OCI-LY3 (cell line): ENCODE results near the gene OCRL.

ENCODE experiments used
- H2AFZ ChIP-seq: fragments of 200-600, 300-600 bp; shearing (Covaris generic); 2 replicates; pipeline ENCODE4 v1.6.0; 2014; ENCODE audit warnings: antibody characterized with exemption, low read depth, low read length
- H3K27ac ChIP-seq: fragments of 200-600, 300-600 bp; sonication (generic); 2 replicates; pipeline ENCODE4 v1.5.1; 2014; ENCODE audit warnings: mild to moderate bottlenecking, low read length, moderate library complexity, mixed read lengths
- H3K27me3 ChIP-seq: fragments of 200-600, 300-600 bp; sonication (generic); 2 replicates; pipeline ENCODE4 v1.6.1; 2014; ENCODE audit warnings: low read depth, low read length, mixed read lengths
- H3K36me3 ChIP-seq: fragments of 200-600, 300-600 bp; sonication (generic); replicated peaks from 2 replicates; pipeline ENCODE3; 2014; ENCODE audit warnings: low read depth, low read length, mixed read lengths
- H3K4me1 ChIP-seq: fragments of 300-600, 200-600 bp; sonication (generic); 2 replicates; pipeline ENCODE4 v1.6.1; 2014; ENCODE audit warnings: low read length, mixed read lengths
- H3K4me2 ChIP-seq: fragments of 200-600, 300-600 bp; sonication (generic); 2 replicates; pipeline ENCODE4 v1.6.1; 2014; ENCODE audit warnings: low read length, mixed read lengths
- H3K4me3 ChIP-seq: fragments of 300-600, 200-600 bp; sonication (generic); 2 replicates; pipeline ENCODE4 v1.5.1; 2014; ENCODE audit warnings: antibody characterized with exemption, mild to moderate bottlenecking, low read length, moderate library complexity
- H3K79me2 ChIP-seq: fragments of 300-600, 200-600 bp; shearing (Covaris generic); 2 replicates; pipeline ENCODE4 v1.6.1; 2014; ENCODE audit warnings: mild to moderate bottlenecking, low read length, mixed read lengths
- H3K9ac ChIP-seq: fragments of 300-600, 200-600 bp; shearing (Covaris generic); 2 replicates; pipeline ENCODE4 v1.6.0; 2014; ENCODE audit warnings: mild to moderate bottlenecking, low read length, moderate library complexity
- H3K9me3 ChIP-seq: fragments of 200-600, 300-600 bp; shearing (Covaris generic); 2 replicates; pipeline ENCODE4 v1.6.1; 2014; ENCODE audit warnings: low read length, mixed read lengths; ENCODE audit not compliant: insufficient read depth
- H4K20me1 ChIP-seq: fragments of 200-600, 300-600 bp; sonication (generic); 2 replicates; pipeline ENCODE4 v1.6.1; 2016; ENCODE audit warnings: low read length, mixed read lengths; ENCODE audit not compliant: insufficient read depth
- EZH2phosphoT487 ChIP-seq: fragments of 200-600 bp; shearing (Covaris generic); IDR thresholded peaks from 2 replicates; pipeline ENCODE4 v1.6.1; 2018; ENCODE audit warnings: antibody characterized with exemption, mixed run types, low read depth
- TF ChIP-seq, protein P1 (sequence below): fragments of 200-600, 300-600 bp; sonication (generic); IDR thresholded peaks from 2 replicates; pipeline ENCODE4 v1.5.1; 2014; ENCODE audit warnings: antibody characterized with exemption, low read length, low read depth

Gene OCRL

GRCh38 chrX:129626026-129626425, 86.0 kb downstream of the OCRL start:
- Histone ChIP-seq H2AFZ (no peak overlapping the region), H3K36me3 (no peaks in the 10 kb centered on the region), H4K20me1 (no peaks in the 10 kb centered on the region), H3K9ac (no peak overlapping the region), H3K4me3 (no peak overlapping the region), H3K27me3 (no peaks in the 10 kb centered on the region), H3K9me3 (no peaks in the 10 kb centered on the region), H3K4me1 (no peaks in the 10 kb centered on the region), H3K27ac (no peak overlapping the region), H3K79me2 (no peaks in the 10 kb centered on the region), H3K4me2 (no peak overlapping the region)
- TF ChIP-seq EZH2phosphoT487, result no peak
- TF ChIP-seq, protein P1, sequence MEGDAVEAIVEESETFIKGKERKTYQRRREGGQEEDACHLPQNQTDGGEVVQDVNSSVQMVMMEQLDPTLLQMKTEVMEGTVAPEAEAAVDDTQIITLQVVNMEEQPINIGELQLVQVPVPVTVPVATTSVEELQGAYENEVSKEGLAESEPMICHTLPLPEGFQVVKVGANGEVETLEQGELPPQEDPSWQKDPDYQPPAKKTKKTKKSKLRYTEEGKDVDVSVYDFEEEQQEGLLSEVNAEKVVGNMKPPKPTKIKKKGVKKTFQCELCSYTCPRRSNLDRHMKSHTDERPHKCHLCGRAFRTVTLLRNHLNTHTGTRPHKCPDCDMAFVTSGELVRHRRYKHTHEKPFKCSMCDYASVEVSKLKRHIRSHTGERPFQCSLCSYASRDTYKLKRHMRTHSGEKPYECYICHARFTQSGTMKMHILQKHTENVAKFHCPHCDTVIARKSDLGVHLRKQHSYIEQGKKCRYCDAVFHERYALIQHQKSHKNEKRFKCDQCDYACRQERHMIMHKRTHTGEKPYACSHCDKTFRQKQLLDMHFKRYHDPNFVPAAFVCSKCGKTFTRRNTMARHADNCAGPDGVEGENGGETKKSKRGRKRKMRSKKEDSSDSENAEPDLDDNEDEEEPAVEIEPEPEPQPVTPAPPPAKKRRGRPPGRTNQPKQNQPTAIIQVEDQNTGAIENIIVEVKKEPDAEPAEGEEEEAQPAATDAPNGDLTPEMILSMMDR, result no peak

DNA sequence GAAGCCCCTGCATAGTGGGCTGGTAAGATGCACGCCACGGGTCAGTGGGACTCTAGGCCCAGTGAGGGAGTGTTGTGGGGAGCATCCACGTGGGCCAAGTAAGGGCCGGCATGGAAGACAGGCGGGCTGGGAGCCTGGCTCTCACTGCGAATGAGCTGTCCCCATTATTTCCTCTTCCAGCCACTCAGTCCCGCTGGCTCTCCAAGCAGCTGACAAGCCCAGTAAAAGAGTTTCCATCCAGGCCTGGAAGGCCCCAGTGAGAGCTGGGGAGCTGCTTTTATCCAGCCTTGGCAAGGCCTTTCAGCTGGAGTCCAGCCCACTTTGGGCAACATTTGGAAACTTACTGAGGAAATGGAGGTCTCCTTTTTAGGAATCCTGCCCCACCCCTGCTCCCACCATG, 89.8 kb downstream of the OCRL start:
- no peaks in the 10 kb centered on the region for H3K36me3 ChIP-seq
- no peaks in the 10 kb centered on the region for H3K9me3 ChIP-seq
- no peak overlapping the region for H3K4me2 ChIP-seq
- H3K27me3 ChIP-seq, result no peaks in the 10 kb centered on the region
- no peak overlapping the region for H2AFZ ChIP-seq
- no peak overlapping the region for H3K27ac ChIP-seq
- no peaks in the 10 kb centered on the region for H3K79me2 ChIP-seq
- H3K4me1 ChIP-seq, result no peaks in the 10 kb centered on the region
- no peak overlapping the region for H3K9ac ChIP-seq
- no peak overlapping the region for H3K4me3 ChIP-seq
- no peak for TF ChIP-seq EZH2phosphoT487
- TF ChIP-seq, protein P1, result no peak
- no peaks in the 10 kb centered on the region for H4K20me1 ChIP-seq

- Histone ChIP-seq H2AFZ (no peak overlapping the region), H3K27ac (no peak overlapping the region), H3K4me3 (no peak overlapping the region), H4K20me1 (no peaks in the 10 kb centered on the region), H3K4me1 (no peaks in the 10 kb centered on the region), H3K36me3 (no peaks in the 10 kb centered on the region), H3K27me3 (no peaks in the 10 kb centered on the region), H3K9ac (no peak overlapping the region), H3K9me3 (no peaks in the 10 kb centered on the region), H3K79me2 (no peaks in the 10 kb centered on the region), H3K4me2 (no peak overlapping the region)
- TF ChIP-seq, protein P1, result no peak
- TF ChIP-seq EZH2phosphoT487, result no peak
Measured at GRCh38 chrX:129631849-129632248, 91.8 kb downstream of the OCRL start.

DNA sequence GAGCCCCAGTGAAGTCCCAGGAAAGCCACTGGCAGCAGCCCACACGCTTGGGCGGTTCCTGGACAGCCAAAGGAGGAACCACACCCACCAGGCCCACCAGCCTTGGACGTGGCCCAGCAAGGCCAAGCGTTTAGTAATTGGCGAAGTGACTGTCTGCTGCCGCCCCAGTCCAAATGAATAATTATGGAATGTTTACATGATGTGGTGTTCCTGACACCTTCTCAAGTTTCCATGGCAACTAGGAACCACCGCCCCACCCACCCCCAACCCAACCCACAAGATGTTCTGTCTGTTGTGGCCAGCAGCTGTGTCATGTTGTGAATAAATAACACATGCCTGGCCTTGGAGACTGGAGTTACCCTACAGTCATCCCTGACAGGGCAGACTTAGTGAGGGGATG, 92.4 kb downstream of the OCRL start:
- Histone ChIP-seq H3K36me3 (no peaks in the 10 kb centered on the region), H3K9ac (no peak overlapping the region), H3K4me3 (no peak overlapping the region), H4K20me1 (no peaks in the 10 kb centered on the region), H3K79me2 (no peaks in the 10 kb centered on the region), H3K4me1 (no peaks in the 10 kb centered on the region), H3K4me2 (no peak overlapping the region), H3K9me3 (no peaks in the 10 kb centered on the region), H3K27ac (no peak overlapping the region), H3K27me3 (no peaks in the 10 kb centered on the region), H2AFZ (no peak overlapping the region)
- no peak for TF ChIP-seq EZH2phosphoT487
- TF ChIP-seq, protein P1, result no peak
